ENCODE measurements around the gene HMG20A.

Gene HMG20A

DNA sequence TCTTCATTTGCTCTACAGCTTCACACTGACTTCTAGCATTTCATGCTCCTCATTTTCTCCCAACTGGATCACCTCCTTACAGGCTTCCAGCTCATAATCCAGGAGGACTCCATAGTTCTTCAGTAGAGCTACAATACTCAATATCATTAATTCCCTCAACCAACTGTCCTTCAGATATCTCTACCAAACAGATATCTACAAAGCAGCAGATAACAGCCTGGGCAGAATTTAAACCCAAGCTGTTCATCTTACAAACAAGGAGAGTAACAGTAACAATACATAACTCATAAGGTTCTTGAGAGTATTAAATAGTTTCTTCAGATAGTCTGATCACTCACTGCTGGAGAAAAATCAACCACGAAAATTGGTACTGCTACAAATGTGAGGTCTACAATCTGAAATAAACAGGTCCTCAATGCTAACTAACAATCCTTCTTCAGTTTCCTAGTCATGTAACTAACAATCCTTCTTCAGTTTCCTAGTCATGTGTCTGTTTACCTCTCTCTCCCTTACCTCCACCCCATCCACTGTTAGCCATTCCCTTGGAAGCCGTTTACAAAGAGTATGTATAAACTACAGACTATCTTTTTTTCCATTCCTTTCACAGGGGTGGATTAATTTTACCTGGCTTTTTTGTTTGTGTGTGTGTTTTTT is 5.8 kb upstream of the HMG20A start:
- Mint-ChIP-seq H3K27me3 (no peaks in the 10 kb centered on the region), H3K9me3 (no peaks in the 10 kb centered on the region), H3K4me1 (peaks cover 31% of the 10 kb centered on the region), H3K4me3 (no peak overlapping the region), H3K27ac (no peak overlapping the region)
- DNase-seq (no peak), ATAC-seq (no peak)

DNA sequence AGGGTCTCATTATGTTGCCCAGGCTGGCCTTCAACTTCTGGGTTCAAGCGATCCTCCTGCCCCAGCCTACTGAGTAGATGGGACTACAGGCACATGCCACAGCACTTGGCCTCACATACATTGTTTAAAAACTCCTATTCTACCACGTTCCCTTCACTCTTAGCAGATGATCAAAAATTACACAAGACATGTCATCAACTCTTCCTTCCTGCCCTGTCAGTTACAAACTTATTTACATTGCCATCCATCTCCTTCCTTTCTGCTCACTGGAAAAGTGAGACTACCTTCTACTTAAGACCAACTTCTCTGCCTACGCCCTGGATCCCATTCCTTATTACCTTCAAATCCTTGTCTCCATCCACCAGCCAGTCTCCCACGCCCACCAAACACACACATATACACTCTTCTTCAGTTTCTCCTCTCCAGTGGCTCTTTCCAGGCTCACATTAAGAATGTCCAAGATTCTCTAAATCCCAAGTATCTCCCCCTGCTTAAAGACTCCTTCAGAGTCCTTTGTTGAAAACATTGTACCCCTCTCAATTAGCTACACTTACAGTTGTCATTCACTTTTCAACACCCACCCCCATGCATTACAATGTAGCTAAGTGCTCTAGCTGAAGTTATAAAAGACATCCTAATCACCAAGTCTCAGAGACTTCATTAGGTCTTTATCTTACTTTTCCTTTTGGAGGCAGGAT is 5.1 kb upstream of the HMG20A start:
- no peak overlapping the region for H3K27ac Mint-ChIP-seq
- no peaks in the 10 kb centered on the region for H3K9me3 Mint-ChIP-seq
- no peaks in the 10 kb centered on the region for H3K27me3 Mint-ChIP-seq
- no peak for DNase-seq
- H3K4me3 Mint-ChIP-seq, result no peak overlapping the region
- no peak for ATAC-seq
- H3K4me1 Mint-ChIP-seq, result peaks cover 24% of the 10 kb centered on the region

DNA sequence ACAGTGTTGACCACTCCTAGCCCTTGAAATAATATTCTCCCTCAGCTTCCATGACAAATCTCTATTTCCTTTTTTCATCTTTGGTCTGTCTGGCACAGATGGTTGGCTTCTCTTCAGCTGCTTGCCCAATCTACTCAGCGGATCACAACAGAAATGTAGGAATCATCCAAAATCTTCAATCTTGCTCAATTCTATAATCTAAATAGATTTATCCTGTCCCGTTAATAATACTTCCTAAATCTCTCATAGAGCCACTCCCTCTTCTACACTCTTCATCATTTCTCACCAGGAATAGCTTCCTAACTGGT is 4.6 kb upstream of the HMG20A start:
- ATAC-seq (no peak), DNase-seq (no peak)
- Mint-ChIP-seq H3K9me3 (no peaks in the 10 kb centered on the region), H3K4me3 (no peak overlapping the region), H3K27ac (no peak overlapping the region), H3K4me1 (peaks cover 21% of the 10 kb centered on the region), H3K27me3 (no peaks in the 10 kb centered on the region)

DNA sequence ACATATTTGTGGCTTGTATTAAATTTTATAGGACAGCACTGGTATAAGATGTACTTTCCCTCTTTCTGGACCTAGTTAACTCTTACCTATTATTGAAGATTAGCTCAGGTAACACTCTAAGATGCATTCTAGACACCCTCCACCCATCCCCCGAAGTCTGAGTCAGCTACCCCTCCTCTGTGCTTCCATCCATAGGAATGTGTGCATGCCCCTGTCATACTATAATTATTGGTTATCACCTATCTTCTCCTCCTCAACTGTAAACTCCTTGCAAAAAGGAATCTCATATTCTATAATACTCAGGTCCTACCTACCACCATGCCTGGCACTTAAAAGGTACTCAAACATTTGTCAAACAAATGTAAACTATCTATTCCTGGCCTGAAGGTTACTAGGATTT is 3.7 kb upstream of the HMG20A start:
- Mint-ChIP-seq H3K27me3 (no peaks in the 10 kb centered on the region), H3K4me1 (peaks cover 21% of the 10 kb centered on the region), H3K4me3 (no peak overlapping the region), H3K27ac (no peak overlapping the region), H3K9me3 (no peaks in the 10 kb centered on the region)
- ATAC-seq (no peak), DNase-seq (no peak)

DNA sequence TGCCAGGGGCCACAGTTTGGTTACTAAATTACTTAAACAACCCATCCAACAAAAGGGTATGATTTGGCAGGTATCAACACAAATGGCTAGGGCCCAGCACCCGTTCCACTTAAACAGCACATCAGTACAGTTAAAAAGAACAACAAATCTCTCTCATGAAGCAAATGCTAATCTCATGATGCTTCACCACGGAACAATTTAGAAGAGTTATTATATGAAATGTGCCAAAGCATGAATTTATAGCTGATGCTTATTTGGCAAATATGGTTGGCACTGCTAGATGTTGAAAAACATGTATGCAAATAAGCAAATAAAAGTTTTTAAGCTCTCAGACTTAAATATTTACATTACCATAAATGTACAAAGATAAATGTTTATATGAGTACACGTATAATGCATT is 3.1 kb upstream of the HMG20A start:
- H3K27me3 Mint-ChIP-seq, result no peaks in the 10 kb centered on the region
- peaks cover 22% of the 10 kb centered on the region for H3K4me1 Mint-ChIP-seq
- H3K9me3 Mint-ChIP-seq, result no peaks in the 10 kb centered on the region
- H3K27ac Mint-ChIP-seq, result no peak overlapping the region
- ATAC-seq, result no peak
- DNase-seq, result no peak
- H3K4me3 Mint-ChIP-seq, result peak overlapping the region in 1 of 2 donors; percentile 10

DNA sequence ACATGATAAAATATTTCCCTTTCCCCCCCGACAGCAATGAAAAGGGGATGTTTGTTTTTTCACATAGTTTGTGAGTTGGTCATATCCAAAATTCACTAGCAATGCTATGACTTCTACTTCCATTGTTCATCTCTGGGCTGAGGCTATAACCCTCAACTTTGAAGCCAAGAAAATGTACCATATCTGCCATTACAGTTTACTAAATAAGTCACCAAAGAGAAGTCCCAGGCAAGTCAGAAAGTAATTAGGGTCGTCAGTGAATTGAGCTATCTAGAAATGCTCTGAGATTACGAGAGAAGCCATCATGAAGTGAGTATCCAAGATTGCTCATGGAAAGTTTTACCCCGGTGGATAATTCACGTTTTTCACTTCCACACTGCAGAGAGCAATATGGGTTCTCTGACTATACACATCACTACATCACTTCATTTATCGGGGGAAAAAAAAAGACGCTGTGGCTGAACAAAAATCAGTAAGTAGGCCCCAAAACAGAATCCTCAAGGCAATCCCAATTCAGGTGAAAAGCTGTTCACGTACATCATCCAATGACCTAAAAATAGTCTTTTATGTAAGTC is 2.2 kb upstream of the HMG20A start:
- Mint-ChIP-seq H3K27ac (peak overlapping the region in 1 of 2 donors; percentile 94), H3K4me3 (peak overlapping the region; percentile 96), H3K4me1 (peaks cover 29% of the 10 kb centered on the region), H3K27me3 (no peaks in the 10 kb centered on the region), H3K9me3 (no peaks in the 10 kb centered on the region)
- ATAC-seq, result no peak
- no peak for DNase-seq

DNA sequence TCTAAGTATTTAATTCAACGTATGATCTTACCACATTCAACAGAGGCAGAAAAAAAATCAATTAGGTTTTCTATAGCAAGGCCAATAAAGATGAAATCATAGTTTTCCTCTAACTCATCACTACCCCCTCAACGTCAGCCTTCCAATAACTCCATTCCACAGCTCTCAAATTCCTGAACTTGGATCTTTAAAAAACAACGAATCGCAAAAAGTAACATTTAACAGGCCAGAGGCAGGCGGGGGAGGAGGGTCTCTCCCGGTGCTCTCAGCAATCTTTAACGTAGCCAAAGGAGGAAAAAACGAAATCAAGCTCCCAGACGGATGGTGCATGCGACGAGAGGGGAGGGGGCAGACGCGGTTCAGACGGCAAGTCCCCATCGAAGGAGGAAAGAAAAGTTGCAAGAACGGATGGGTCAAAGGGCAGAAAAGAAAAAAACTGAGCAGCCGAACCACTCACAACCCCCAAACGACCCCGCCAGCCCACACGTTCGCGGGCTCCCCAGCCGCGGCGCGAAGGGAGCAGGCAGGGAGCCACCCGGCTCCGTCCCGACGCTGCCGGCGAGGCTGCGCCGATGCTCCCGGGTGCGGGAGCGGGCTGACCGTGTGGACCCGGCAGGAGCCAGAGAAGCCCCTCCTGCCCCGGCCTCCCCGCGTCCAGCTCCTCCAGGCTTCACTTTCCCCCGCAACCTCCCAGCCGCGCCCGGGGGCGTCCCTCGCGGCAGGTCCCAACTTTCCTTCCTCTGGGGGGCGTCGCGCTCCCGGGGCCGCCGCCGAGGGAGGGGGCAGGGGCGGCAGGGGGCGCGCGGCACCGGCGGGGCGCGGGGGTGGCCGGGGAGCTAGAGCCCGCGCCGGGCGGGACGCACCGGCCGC is 1.5 kb upstream of the HMG20A start:
- Mint-ChIP-seq H3K27me3 (no peaks in the 10 kb centered on the region), H3K27ac (peak overlapping the region; percentile 81 to 94), H3K9me3 (no peaks in the 10 kb centered on the region), H3K4me3 (peak overlapping the region; percentile 96), H3K4me1 (peaks cover 36% of the 10 kb centered on the region)
- ATAC-seq, result peak; percentile 2
- peak; percentile 53 to 60 for DNase-seq

DNA sequence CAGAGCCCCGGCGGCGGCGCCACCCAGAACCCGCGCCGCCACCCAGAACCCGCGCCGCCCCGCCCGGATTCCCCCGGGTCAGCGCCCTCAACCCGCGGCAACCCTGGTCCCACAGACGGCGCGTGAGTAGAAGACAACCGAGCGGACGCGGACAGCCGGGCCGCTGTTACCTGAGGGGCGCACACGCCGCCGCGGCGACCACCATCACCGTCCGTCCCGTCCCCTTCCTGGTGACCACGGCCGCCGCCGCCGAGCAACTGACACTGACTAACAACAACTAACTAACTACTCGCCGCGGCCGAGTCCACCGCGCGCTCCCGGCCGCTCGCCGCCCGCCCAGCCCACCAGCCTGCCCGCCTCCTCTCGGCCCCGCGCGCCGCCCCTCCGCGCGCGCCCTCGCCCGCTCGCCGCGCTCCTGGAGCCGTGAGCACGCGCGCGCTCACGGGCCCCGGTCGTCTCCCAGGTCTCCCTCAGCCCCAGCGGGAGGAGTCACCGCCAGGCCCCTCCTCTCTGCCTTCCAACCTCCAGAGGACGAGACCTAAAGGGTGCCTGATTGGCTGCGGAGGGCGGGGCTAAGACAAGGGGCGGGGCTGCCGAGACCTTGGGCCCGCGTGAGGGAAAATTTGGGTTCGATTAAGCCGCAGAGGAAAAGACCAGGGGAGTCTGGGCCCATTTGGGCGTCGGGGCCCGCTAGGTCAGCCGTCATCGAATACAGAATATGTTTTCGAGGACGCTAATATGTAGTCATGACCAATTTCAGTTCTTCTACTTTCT is 665 bp upstream of the HMG20A start, which contains the start of gene PEAK1:
PEAK1 (minus strand) TSS at position 269 of the 774 bp plus-strand sequence. CDS start 238,178 bp downstream, outside the sequence.
- Mint-ChIP-seq H3K4me3 (peak within 1 kb of the TSS; percentile 97 to 100), H3K9me3 (no peaks in the 10 kb centered on the region), H3K27ac (peak within 1 kb of the TSS; percentile 99 to 100), H3K27me3 (no peaks in the 10 kb centered on the region), H3K4me1 (peaks cover 45% of the 10 kb centered on the region)
- ATAC-seq (peak; percentile 97), DNase-seq (peak; percentile 98)

DNA sequence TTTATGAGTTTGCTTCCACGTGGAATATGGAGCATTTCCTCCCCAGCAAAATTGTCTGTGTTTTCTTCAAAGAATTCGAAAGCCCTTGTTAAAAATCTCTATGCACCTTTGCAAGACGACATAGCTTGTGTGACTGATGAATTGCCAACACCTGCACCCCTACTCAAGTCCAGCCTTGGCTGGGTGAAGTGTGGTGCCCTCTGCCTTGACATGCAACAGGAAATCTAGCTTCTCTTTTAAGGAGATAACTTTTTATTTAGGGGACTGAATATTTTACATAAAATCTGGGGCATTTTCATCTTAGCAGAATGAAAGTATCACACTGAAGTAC is 647 bp downstream of the HMG20A start:
- ATAC-seq, result no peak
- Mint-ChIP-seq H3K4me3 (peak overlapping the region; percentile 97 to 100), H3K9me3 (no peaks in the 10 kb centered on the region), H3K27ac (peak overlapping the region; percentile 99 to 100), H3K4me1 (peaks cover 58% of the 10 kb centered on the region), H3K27me3 (no peaks in the 10 kb centered on the region)
- DNase-seq, result peak in 1 of 2 donors; percentile 8

DNA sequence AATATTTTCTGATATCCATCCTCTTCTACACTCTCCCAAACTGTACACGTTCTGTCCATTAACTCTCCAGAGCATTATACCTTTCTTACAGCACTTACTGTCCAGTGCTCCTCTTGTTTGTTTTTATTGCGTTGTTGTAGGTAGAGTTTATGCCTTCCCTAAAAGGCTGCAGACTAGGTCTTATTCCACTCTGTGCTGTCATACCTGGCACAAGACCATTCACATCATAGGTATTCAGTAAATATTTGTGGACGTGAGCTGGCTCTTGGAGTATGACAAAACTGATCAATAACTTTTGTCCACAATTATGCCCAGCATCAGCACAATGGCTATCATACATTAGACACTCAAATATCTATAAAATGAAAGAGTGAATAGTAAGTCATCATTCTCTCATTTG is 4.4 kb downstream of the HMG20A start:
- Mint-ChIP-seq H3K4me1 (peaks cover 60% of the 10 kb centered on the region), H3K27me3 (no peaks in the 10 kb centered on the region), H3K9me3 (no peaks in the 10 kb centered on the region)

DNA sequence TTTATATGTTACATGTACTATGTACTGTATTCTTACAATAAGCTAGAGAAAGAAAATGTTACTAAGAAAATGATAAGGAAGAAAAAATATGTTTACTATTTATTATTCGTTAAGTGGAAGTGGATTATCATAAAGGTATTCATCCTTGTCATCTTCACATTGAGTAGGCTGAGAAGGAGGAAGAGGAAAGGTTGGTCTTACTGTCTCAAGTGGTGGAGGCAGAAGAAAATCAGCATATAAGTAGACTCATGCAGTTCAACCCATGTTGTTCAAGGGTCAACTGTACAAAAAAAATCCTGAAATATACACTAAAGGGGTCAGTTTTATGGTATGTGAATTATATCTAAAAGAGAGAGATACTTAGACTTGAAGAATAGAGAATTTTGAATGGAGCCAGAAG is 5.7 kb downstream of the HMG20A start:
- Mint-ChIP-seq H3K4me3 (peak overlapping the region; percentile 5 to 36), H3K27me3 (no peaks in the 10 kb centered on the region), H3K4me1 (peaks cover 69% of the 10 kb centered on the region), H3K27ac (peak overlapping the region in 1 of 2 donors; percentile 4), H3K9me3 (no peaks in the 10 kb centered on the region)
- ATAC-seq, result no peak
- DNase-seq, result no peak

More for the DNA sequence above, 4.4 kb downstream of the HMG20A start:
- Mint-ChIP-seq H3K27ac (no peak overlapping the region), H3K4me3 (no peak overlapping the region)
- ATAC-seq (no peak), DNase-seq (no peak)

DNA sequence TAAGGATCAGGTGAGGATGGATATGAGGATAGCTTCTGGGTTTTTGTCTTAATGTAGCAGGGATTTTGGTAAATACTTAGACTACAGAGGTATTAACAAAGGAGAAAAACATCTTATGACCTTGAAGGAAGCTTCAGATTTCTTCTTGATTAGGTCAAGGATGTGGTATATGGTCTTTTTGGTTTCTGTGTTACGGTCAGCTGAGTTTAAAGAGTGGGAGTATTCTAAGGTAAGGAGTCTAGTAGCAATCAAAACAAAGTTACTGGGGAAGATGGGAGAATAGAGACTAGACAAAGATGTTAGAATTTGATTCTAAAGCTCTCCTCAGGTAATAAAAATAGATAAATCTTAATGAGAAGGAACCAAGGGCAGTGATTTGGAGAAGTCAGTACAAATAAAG is 6.2 kb downstream of the HMG20A start:
- Mint-ChIP-seq H3K27me3 (no peaks in the 10 kb centered on the region), H3K9me3 (no peaks in the 10 kb centered on the region), H3K4me3 (peak overlapping the region; percentile 0 to 36), H3K27ac (peak overlapping the region in 1 of 2 donors; percentile 27), H3K4me1 (peaks cover 69% of the 10 kb centered on the region)
- ATAC-seq, result peak; percentile 54
- DNase-seq, result no peak

DNA sequence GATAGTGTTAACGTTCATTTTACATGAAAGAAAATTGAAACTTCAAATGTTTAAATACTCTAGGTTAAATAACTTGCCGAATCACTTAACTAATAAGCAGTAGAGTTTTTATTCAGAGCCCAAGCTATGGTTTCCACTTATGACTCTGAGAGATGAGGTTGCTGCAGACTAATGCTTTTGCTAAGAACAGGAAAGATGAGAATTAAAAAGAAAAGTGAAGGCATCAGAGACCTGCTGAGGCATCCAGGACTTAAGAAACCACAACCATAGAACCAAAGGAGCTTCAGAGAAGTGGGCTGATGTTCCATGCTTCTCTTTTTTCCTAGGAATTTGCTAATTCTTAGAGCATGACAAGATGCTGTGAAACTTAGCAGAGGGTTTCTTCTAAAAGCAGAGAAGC is 9.5 kb downstream of the HMG20A start:
- Mint-ChIP-seq H3K4me1 (peaks cover 54% of the 10 kb centered on the region), H3K27me3 (no peaks in the 10 kb centered on the region), H3K27ac (peak overlapping the region in 1 of 2 donors; percentile 24), H3K9me3 (no peaks in the 10 kb centered on the region), H3K4me3 (no peak overlapping the region)
- ATAC-seq (peak; percentile 78), DNase-seq (no peak)

DNA sequence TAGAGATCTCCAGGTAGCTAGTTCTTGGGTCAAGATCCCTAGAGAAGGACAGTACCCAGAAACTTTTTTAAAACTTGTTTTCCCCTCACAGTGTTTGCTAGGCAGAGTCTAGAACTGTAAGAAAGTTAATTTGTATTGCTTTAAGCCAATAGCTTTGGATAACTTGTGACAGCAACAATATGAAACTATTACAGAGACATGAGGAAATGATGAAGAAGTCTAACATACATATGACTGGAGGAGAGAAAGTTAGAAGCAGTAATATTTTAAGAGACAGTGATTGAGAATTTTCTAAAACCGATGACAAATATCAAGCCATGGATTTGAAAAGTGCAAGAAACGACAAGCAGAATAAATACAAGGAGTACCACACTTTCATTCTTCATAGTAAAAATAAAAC is 10.0 kb downstream of the HMG20A start:
- no peak for DNase-seq
- ATAC-seq, result no peak
- Mint-ChIP-seq H3K27ac (no peak overlapping the region), H3K9me3 (no peaks in the 10 kb centered on the region), H3K27me3 (no peaks in the 10 kb centered on the region), H3K4me3 (no peak overlapping the region), H3K4me1 (peaks cover 52% of the 10 kb centered on the region)

DNA sequence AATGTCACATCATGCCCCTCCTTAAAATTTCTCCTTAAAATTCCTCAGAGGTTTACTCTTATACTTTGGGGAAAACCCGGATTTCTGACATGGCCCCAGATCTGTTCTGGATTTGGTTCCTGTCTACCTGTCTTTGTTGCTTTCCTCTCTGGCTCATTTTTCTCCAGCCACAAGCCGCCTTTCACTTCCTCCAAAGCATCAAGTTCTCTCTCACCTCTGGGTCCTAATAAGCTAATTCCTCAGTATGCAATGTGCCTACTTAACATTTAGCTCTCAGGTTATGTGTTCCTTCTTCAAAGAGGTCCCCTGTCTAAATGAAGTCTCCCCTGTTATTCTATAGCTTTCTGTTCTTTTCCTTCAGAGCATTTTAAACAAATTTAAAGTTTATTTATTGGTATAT is 16.1 kb downstream of the HMG20A start:
- Mint-ChIP-seq H3K4me1 (peaks cover 38% of the 10 kb centered on the region), H3K27me3 (no peaks in the 10 kb centered on the region), H3K27ac (peak overlapping the region in 1 of 2 donors; percentile 63), H3K4me3 (peak overlapping the region; percentile 27 to 36), H3K9me3 (no peaks in the 10 kb centered on the region)
- ATAC-seq (no peak), DNase-seq (no peak)
